HepG2 (cell line): ENCODE results near the gene F12. TPM values are rescaled to one million over a fixed set of nuclear protein-coding genes. Genes with fewer than 3 reads are reported as not detected.

ENCODE experiments used
- AGO2 ChIP-seq: fragments of 200-400 bp; formaldehyde crosslinking; optimal IDR thresholded peaks from 2 replicates; pipeline ENCODE3; 2017; ENCODE audit warnings: mild to moderate bottlenecking, low read depth, low read length, moderate library complexity
- ATF7-NPFF ChIP-seq: sonication (generic); formaldehyde crosslinking; IDR thresholded peaks from 2 replicates; pipeline ENCODE4 v1.8.1; 2023; ENCODE audit warnings: mild to moderate bottlenecking, low read depth, missing genetic modification reagents, moderate library complexity
- HES4 ChIP-seq: sonication (generic); formaldehyde crosslinking; IDR thresholded peaks from 2 replicates; pipeline ENCODE4 v1.9.0; 2021; ENCODE audit warnings: mild to moderate bottlenecking, missing genetic modification reagents, borderline replicate concordance
- HOXA3 ChIP-seq: sonication (generic); formaldehyde crosslinking; IDR thresholded peaks from 2 replicates; pipeline ENCODE4 v1.5.0; 2020; ENCODE audit warnings: missing genetic modification reagents
- KAT7 ChIP-seq: IDR thresholded peaks from 2 replicates; pipeline ENCODE4 v1.6.1; 2018; ENCODE audit warnings: borderline replicate concordance, missing compliant biosample characterization
- KLF15 ChIP-seq: sonication (generic); formaldehyde crosslinking; IDR thresholded peaks from 2 replicates; pipeline ENCODE4 v1.8.1; 2023; ENCODE audit warnings: borderline replicate concordance, mild to moderate bottlenecking, inconsistent platforms, missing genetic modification reagents, mixed read lengths
- MEIS1 ChIP-seq: sonication (generic); formaldehyde crosslinking; IDR thresholded peaks from 2 replicates; pipeline ENCODE4 v1.9.0; 2021; ENCODE audit warnings: mild to moderate bottlenecking, missing genetic modification reagents, moderate library complexity, borderline replicate concordance
- MTF1 ChIP-seq: sonication (generic); formaldehyde crosslinking; IDR thresholded peaks from 2 replicates; pipeline ENCODE4 v1.5.0; 2020; ENCODE audit warnings: missing genetic modification reagents
- NFKB2 ChIP-seq: sonication (generic); formaldehyde crosslinking; IDR thresholded peaks from 2 replicates; pipeline ENCODE4 v1.4.0; 2020; ENCODE audit warnings: missing genetic modification reagents, borderline replicate concordance
- POLR2G ChIP-seq: fragments of 200-400 bp; formaldehyde crosslinking; IDR thresholded peaks from 2 replicates; pipeline ENCODE4 v1.6.1; 2018; ENCODE audit warnings: mild to moderate bottlenecking, low read depth, low read length, moderate library complexity
- PRDM15 ChIP-seq: sonication (generic); formaldehyde crosslinking; IDR thresholded peaks from 2 replicates; pipeline ENCODE4 v1.4.0; 2020; ENCODE audit warnings: missing genetic modification reagents
- RBM22 ChIP-seq: fragments of 200-400 bp; formaldehyde crosslinking; optimal IDR thresholded peaks from 2 replicates; pipeline ENCODE3; 2017; ENCODE audit warnings: mild to moderate bottlenecking, low read length, moderate library complexity
- ZBTB42 ChIP-seq: sonication (generic); formaldehyde crosslinking; IDR thresholded peaks from 2 replicates; pipeline ENCODE4 v1.5.0; 2020; ENCODE audit warnings: mild to moderate bottlenecking, missing genetic modification reagents
- ZC3H4 ChIP-seq: sonication (generic); formaldehyde crosslinking; IDR thresholded peaks from 2 replicates; pipeline ENCODE4 v1.4.0; 2020; ENCODE audit warnings: missing genetic modification reagents, borderline replicate concordance
- ZMAT5 ChIP-seq: sonication (generic); formaldehyde crosslinking; IDR thresholded peaks from 2 replicates; pipeline ENCODE4 v1.5.0; 2020; ENCODE audit warnings: mild to moderate bottlenecking, low read depth, missing genetic modification reagents, borderline replicate concordance
- ZNF530 ChIP-seq: sonication (generic); formaldehyde crosslinking; IDR thresholded peaks from 2 replicates; pipeline ENCODE4 v1.5.0; 2020; ENCODE audit warnings: low read depth, mild to moderate bottlenecking, missing genetic modification reagents
- ZNF589 ChIP-seq: sonication (generic); formaldehyde crosslinking; conservative IDR thresholded peaks from 2 replicates; pipeline ENCODE4 v1.8.0; 2022; ENCODE audit warnings: mild to moderate bottlenecking, moderate library complexity, missing genetic modification reagents
- ZNF766 ChIP-seq: sonication (generic); formaldehyde crosslinking; IDR thresholded peaks from 2 replicates; pipeline ENCODE4 v1.5.0; 2020; ENCODE audit warnings: missing genetic modification reagents, borderline replicate concordance
- polyA plus RNA-seq, 8 experiments: library from polyadenylated mRNA; depleted of rRNA in 3 of 8; stranded (reverse) in 7 of 8; unstranded in 1 of 8; fragments of >200 nt; fragmentation: Illumina TruSeq in 4 of 8; extraction: Trizol in 4 of 8; gene quantifications; 2 replicates each; pipeline versions ENCODE4 v1.2.1 to v1.2.3, GENCODE V29; 2011 to 2016; ENCODE audit warnings: low read depth in 4 of 8, missing spikeins in 1 of 8, mixed read lengths in 1 of 8; ENCODE audit not compliant: insufficient read depth in 1 of 8
- total RNA-seq, 5 experiments: library from RNA; depleted of rRNA; stranded (reverse); fragments of >200 nt; fragmentation: Illumina TruSeq; extraction: Trizol; gene quantifications; 2 replicates each; pipeline ENCODE4 v1.2.3, GENCODE V29; 2016; ENCODE audit warnings: low read depth in 1 of 5
- TF ChIP-seq, protein P1 (sequence below): sonication (generic); formaldehyde crosslinking; conservative IDR thresholded peaks from 2 replicates; pipeline ENCODE4 v1.8.0; 2022; ENCODE audit warnings: mild to moderate bottlenecking, moderate library complexity, missing genetic modification reagents
- TF ChIP-seq, protein P2 (sequence below): sonication (generic); formaldehyde crosslinking; IDR thresholded peaks from 2 replicates; pipeline ENCODE4 v1.8.0; 2023; ENCODE audit warnings: mild to moderate bottlenecking, missing genetic modification reagents

The F12 gene
- total and polyA plus RNA-seq, 2 of the 13 experiments (the other 11 are each of a cell fraction or from before 2014, with no cell fraction given) = 2.5 to 3.0 TPM

DNA sequence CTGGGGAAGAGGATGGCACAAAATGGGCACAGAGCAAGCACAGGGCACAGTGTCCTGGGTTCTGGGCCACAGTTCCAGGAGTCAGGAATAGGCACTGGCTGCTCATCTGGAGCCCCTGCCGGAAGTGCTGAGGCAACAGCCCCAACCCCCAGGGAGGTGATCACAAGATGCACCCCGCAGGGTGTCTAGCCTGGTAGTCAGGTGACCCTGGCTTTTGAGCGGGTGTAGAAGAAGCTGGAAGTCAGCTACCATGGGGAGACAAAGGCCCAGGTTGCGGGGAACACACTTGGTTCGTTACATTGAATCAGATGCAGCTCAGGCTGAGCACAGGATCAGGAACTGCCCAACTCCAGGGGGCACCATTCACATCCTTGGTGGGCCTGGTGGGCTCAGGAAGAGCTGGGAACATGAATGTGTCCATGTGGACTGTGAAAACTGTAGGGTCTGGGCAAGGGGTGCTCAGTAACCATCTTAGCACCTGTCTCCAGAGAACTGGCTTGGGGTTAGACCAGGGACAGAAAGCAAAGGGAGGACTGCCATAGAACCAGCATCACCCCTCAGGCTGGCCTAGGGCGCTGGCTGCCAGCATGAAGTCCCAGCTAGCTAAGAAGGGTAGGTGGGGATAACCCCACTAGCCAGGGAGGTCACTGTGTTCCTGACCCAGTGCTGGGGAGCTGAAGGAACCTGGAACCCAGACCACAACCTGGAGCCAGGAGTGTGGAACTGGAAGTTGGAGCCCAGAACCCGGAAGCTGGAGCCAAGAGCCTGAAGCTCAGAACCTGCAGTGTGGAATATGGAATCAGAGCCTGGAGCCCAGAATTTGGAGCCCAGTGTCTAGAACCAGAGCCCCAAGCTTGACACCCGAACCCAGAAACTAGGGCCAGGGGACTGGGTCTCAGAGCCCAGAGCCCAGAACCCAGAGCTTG lies 31.2 kb downstream of the F12 start (continued):
- TF ChIP-seq ZBTB42 (CRISPR knock-in tag) (0 out of 2 replicates have a peak, but pooled peaks have one; percentile 40), HOXA3 (0 out of 2 replicates have a peak, but pooled peaks have one; percentile 21), HES4 (CRISPR knock-in tag) (0 out of 2 replicates have a peak, but pooled peaks have one; percentile 20), ATF7-NPFF (CRISPR knock-in tag) (peak; percentile 74; the same call in 1 of the 2 replicates), ZC3H4 (CRISPR knock-in tag) (peak; percentile 94), PRDM15 (peak; percentile 94), MTF1 (CRISPR knock-in tag) (no peak), ZNF589 (CRISPR knock-in tag) (no peak), AGO2 (peak; percentile 75), ZNF530 (CRISPR knock-in tag) (no peak), ZNF766 (CRISPR knock-in tag) (0 out of 2 replicates have a peak, but pooled peaks have one; percentile 3), RBM22 (peak; percentile 24), NFKB2 (CRISPR knock-in tag) (0 out of 2 replicates have a peak, but pooled peaks have one; percentile 2), POLR2G (0 out of 2 replicates have a peak, but pooled peaks have one; percentile 23), KAT7 (peak; percentile 2; the same call in 1 of the 2 replicates), KLF15 (no peak), ZMAT5 (no peak), MEIS1 (CRISPR knock-in tag) (no peak)
- TF ChIP-seq, protein P1, sequence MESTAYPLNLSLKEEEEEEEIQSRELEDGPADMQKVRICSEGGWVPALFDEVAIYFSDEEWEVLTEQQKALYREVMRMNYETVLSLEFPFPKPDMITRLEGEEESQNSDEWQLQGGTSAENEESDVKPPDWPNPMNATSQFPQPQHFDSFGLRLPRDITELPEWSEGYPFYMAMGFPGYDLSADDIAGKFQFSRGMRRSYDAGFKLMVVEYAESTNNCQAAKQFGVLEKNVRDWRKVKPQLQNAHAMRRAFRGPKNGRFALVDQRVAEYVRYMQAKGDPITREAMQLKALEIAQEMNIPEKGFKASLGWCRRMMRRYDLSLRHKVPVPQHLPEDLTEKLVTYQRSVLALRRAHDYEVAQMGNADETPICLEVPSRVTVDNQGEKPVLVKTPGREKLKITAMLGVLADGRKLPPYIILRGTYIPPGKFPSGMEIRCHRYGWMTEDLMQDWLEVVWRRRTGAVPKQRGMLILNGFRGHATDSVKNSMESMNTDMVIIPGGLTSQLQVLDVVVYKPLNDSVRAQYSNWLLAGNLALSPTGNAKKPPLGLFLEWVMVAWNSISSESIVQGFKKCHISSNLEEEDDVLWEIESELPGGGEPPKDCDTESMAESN (CRISPR knock-in tag) = peak; percentile 54; the same call in 1 of the 2 replicates
- TF ChIP-seq, protein P2, sequence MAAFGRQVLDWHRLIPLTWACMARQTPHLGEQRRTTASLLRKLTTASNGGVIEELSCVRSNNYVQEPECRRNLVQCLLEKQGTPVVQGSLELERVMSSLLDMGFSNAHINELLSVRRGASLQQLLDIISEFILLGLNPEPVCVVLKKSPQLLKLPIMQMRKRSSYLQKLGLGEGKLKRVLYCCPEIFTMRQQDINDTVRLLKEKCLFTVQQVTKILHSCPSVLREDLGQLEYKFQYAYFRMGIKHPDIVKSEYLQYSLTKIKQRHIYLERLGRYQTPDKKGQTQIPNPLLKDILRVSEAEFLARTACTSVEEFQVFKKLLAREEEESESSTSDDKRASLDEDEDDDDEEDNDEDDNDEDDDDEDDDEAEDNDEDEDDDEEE = peak; percentile 77
